NCI-H510A treated with DMSO at 0.1 percent for 48 hours (cell line): ENCODE results near the gene BHLHE23.
"Not testable (repeated sequence)": the region's sequence is repeated elsewhere in the genome, so short reads cannot be mapped to it uniquely, and the experiment has no call there.

Experiments used
- DNase-seq: peaks from one replicate; lab custom pipeline; 2025; lab: John Stamatoyannopoulos, UW

Gene BHLHE23

DNA sequence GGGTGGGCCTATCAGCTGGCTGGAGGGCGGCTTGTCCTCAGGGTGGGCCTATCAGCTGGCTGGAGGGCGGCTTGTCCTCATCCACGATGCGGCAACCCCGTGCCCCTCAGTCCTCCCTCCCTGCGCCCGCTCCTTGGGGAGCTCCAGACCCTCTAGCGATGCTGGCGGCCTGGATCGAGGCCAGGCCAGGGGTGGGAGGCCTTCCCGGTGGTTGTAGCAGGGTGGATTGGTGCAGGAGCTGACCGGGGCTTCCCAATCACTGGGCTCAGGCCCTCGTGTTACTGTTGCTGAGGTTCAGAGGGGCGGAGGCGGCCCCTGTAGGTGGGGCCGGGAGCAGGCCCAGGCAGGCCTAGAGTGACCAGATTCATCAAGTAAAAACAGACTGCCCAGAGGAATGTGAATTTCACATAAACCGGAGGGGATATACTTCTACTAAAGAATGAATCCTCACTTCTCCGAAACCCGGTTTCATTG is 45.4 kb downstream of the BHLHE23 start:
- DNase-seq = no peak

GRCh38 chr20:62960446-62961309 is 46.1 kb downstream of the BHLHE23 start:
- not testable (repeated sequence) for DNase-seq

GRCh38 chr20:62959998-62960436 is 46.7 kb downstream of the BHLHE23 start:
- DNase-seq = no peak

GRCh38 chr20:62959101-62959971 is 47.4 kb downstream of the BHLHE23 start:
- DNase-seq = no peak

DNA sequence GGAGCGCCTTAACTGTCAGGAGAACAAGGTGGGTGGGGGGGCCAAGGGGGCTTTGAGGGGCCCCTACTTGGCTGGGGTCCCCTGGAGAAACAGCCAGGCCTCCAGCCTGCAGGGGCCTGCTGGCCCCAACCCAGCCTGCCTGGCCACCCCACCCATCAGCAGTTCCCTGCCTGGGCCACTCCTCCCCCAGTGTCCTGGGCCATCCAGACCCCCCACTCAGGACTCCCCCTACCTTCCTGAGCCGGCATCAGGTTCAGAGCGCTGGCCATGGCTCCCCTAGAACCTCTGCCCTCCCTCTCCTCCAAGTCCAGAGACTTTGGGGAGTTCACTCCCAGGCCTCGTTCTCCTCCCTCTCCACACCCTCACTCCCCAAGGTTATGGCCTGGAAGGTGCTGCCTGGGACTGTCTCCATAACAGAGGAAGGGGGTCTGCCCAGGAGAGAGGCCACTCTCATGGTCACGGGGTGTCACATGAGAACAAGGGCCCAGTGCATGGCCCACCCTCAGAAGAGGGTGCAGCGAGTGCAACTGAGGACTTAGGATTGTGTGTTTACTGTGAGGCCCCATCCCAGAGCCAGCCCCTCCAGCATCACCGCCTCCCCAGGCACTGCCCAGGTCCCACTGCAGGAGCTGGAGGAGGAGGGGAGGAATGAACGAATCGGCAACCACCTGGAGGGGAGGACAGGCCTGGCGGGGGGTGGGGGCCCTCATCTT is 48.2 kb downstream of the BHLHE23 start:
- no peak for DNase-seq

GRCh38 chr20:62957136-62958117 is 49.3 kb downstream of the BHLHE23 start:
- DNase-seq = no peak

GRCh38 chr20:62956387-62957135 is 50.2 kb downstream of the BHLHE23 start:
- no peak for DNase-seq
